Neural cell (in vitro differentiated cells): ENCODE data around the gene KCNJ6. TPM values are rescaled to one million over a fixed set of nuclear protein-coding genes. Genes with fewer than 3 reads are reported as not detected.

ENCODE experiments used
- H2AFZ ChIP-seq: fragments of 200-600, 300-800 bp; sonication (generic), shearing (Covaris generic); 2 replicates; pipeline ENCODE4 v1.6.0; 2014; ENCODE audit warnings: low read depth, mild to moderate bottlenecking, antibody characterized with exemption, low read length, moderate library complexity
- H3F3A ChIP-seq: fragments of 200-600 bp; shearing (Covaris generic); 2 replicates; pipeline ENCODE4 v1.6.1; 2016; ENCODE audit warnings: mild to moderate bottlenecking, moderate library complexity, mixed read lengths, antibody characterized with exemption, low read length; ENCODE audit not compliant: insufficient read depth, poor library complexity, severe bottlenecking
- H3K27ac ChIP-seq: fragments of 200-600, 300-800 bp; sonication (generic), shearing (Covaris generic); 2 replicates; pipeline ENCODE4 v1.5.1; 2014; ENCODE audit warnings: mild to moderate bottlenecking, low read length, moderate library complexity
- H3K27me3 ChIP-seq: fragments of 300-800, 200-600 bp; sonication (generic), shearing (Covaris generic); 2 replicates; pipeline ENCODE4 v1.6.0; 2014; ENCODE audit warnings: mild to moderate bottlenecking, low read depth, low read length, moderate library complexity; ENCODE audit not compliant: insufficient read depth
- H3K36me3 ChIP-seq: fragments of 300-800, 200-600 bp; sonication (generic), shearing (Covaris generic); 2 replicates; pipeline ENCODE4 v1.5.1; 2014; ENCODE audit warnings: mild to moderate bottlenecking, antibody characterized with exemption, low read length, moderate library complexity; ENCODE audit not compliant: insufficient read depth
- H3K4me2 ChIP-seq: fragments of 300-800, 200-600 bp; sonication (generic), shearing (Covaris generic); 2 replicates; pipeline ENCODE4 v1.6.0; 2014; ENCODE audit warnings: mild to moderate bottlenecking, low read length
- H3K4me3 ChIP-seq: fragments of 300-800, 200-600 bp; sonication (generic), shearing (Covaris generic); 2 replicates; pipeline ENCODE4 v1.5.1; 2014; ENCODE audit warnings: mild to moderate bottlenecking, low read length, moderate library complexity
- H3K79me2 ChIP-seq: fragments of 200-600 bp; shearing (Covaris generic); replicated peaks from 2 replicates; pipeline ENCODE4 v1.6.0; 2014; ENCODE audit warnings: mild to moderate bottlenecking, low read length, moderate library complexity; ENCODE audit not compliant: insufficient read depth
- H3K9ac ChIP-seq: fragments of 300-800, 200-600 bp; sonication (generic), shearing (Covaris generic); 2 replicates; pipeline ENCODE4 v1.6.1; 2016; ENCODE audit warnings: mild to moderate bottlenecking, low read length, mixed read lengths
- H3K9me2 ChIP-seq: fragments of 200-600 bp; shearing (Covaris generic); 2 replicates; pipeline ENCODE4 v1.6.1; 2016; ENCODE audit warnings: mild to moderate bottlenecking, low read length, mixed read lengths; ENCODE audit not compliant: insufficient read depth
- H3K9me3 ChIP-seq: fragments of 200-600, 300-800 bp; sonication (generic), shearing (Covaris generic); 2 replicates; pipeline ENCODE4 v1.6.1; 2016; ENCODE audit warnings: mild to moderate bottlenecking, mixed run types, low read length, moderate library complexity, mixed read lengths
- H4K20me1 ChIP-seq: fragments of 200-600 bp; shearing (Covaris generic); 2 replicates; pipeline ENCODE4 v1.6.1; 2016; ENCODE audit warnings: mild to moderate bottlenecking, mixed run types; ENCODE audit not compliant: insufficient read depth
- EP300 ChIP-seq: fragments of 450-650 bp; conservative IDR thresholded peaks from 2 replicates; pipeline ENCODE4 v1.6.1; 2014; ENCODE audit warnings: antibody characterized with exemption, mild to moderate bottlenecking, moderate library complexity; ENCODE audit not compliant: poor library complexity, severe bottlenecking
- EZH2 ChIP-seq: fragments of 200-600, 300-800 bp; shearing (Covaris generic), sonication (generic); IDR thresholded peaks from 2 replicates; pipeline ENCODE4 v1.6.1; 2014; ENCODE audit warnings: antibody characterized with exemption, low read length, borderline replicate concordance, mild to moderate bottlenecking; ENCODE audit not compliant: insufficient read depth, poor library complexity, severe bottlenecking
- MXI1 ChIP-seq: fragments of 450-650 bp; conservative IDR thresholded peaks from 2 replicates; pipeline ENCODE4 v1.6.1; 2014; ENCODE audit warnings: antibody characterized with exemption, mild to moderate bottlenecking; ENCODE audit not compliant: poor library complexity, severe bottlenecking
- POLR2AphosphoS5 ChIP-seq: IDR thresholded peaks from 2 replicates; pipeline ENCODE4 v1.6.1; 2012
- RAD21 ChIP-seq: fragments of 450-650 bp; conservative IDR thresholded peaks from 2 replicates; pipeline ENCODE4 v1.6.1; 2014; ENCODE audit warnings: antibody characterized with exemption, mild to moderate bottlenecking, moderate library complexity
- SMC3 ChIP-seq: fragments of 450-650 bp; conservative IDR thresholded peaks from 2 replicates; pipeline ENCODE4 v1.6.1; 2014; ENCODE audit warnings: antibody characterized with exemption, mild to moderate bottlenecking, moderate library complexity; ENCODE audit not compliant: poor library complexity
- TAF1 ChIP-seq: IDR thresholded peaks from 2 replicates; pipeline ENCODE4 v1.6.1; 2012; ENCODE audit warnings: low read depth
- polyA plus RNA-seq: library from polyadenylated mRNA; depleted of rRNA; stranded (reverse); fragments of >200 nt; gene quantifications from 2 replicates; pipeline ENCODE4 v1.2.3, GENCODE V29; 2014
- TF ChIP-seq, protein P1 (sequence below): IDR thresholded peaks from 2 replicates; pipeline ENCODE4 v1.6.1; 2012; ENCODE audit warnings: borderline replicate concordance
- TF ChIP-seq, protein P2 (sequence below): fragments of 450-650 bp; IDR thresholded peaks from 2 replicates; pipeline ENCODE4 v1.5.1; 2014; ENCODE audit warnings: antibody characterized with exemption, mild to moderate bottlenecking, moderate library complexity; ENCODE audit not compliant: poor library complexity, severe bottlenecking

KCNJ6 gene
- polyA plus RNA-seq, 1 donor from 2014 or later, result 1.7 TPM

DNA sequence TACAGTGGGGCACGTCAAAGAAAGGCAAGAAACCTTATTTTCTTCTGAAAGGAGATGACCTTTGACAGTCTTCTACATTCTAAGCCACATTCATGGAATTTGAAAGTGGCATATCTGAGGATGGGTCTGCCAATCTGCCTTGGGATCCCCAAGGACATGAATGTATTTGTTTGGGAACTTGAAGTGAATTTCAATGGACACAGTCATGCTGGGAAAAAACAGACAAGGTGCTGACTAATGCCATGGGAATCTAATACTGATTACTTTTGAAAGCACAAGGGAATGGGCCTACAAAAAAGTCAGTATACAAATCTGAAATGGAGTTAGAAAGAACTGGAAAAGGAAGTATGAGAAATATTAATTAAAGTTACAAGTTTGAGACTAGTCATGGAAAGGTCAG is 128.8 kb downstream of the KCNJ6 start:
- Histone ChIP-seq H4K20me1 (no peaks in the 10 kb centered on the region), H3K79me2 (no peaks in the 10 kb centered on the region), H3F3A (no peaks in the 10 kb centered on the region), H3K4me3 (no peak overlapping the region), H3K9ac (no peak overlapping the region), H2AFZ (no peak overlapping the region), H3K9me2 (no peaks in the 10 kb centered on the region), H3K4me2 (no peak overlapping the region), H3K27ac (no peak overlapping the region), H3K36me3 (no peaks in the 10 kb centered on the region), H3K9me3 (no peaks in the 10 kb centered on the region), H3K27me3 (no peaks in the 10 kb centered on the region)
- no peak for TF ChIP-seq EZH2
- no peak for TF ChIP-seq MXI1
- no peak for TF ChIP-seq TAF1
- TF ChIP-seq, protein P1, sequence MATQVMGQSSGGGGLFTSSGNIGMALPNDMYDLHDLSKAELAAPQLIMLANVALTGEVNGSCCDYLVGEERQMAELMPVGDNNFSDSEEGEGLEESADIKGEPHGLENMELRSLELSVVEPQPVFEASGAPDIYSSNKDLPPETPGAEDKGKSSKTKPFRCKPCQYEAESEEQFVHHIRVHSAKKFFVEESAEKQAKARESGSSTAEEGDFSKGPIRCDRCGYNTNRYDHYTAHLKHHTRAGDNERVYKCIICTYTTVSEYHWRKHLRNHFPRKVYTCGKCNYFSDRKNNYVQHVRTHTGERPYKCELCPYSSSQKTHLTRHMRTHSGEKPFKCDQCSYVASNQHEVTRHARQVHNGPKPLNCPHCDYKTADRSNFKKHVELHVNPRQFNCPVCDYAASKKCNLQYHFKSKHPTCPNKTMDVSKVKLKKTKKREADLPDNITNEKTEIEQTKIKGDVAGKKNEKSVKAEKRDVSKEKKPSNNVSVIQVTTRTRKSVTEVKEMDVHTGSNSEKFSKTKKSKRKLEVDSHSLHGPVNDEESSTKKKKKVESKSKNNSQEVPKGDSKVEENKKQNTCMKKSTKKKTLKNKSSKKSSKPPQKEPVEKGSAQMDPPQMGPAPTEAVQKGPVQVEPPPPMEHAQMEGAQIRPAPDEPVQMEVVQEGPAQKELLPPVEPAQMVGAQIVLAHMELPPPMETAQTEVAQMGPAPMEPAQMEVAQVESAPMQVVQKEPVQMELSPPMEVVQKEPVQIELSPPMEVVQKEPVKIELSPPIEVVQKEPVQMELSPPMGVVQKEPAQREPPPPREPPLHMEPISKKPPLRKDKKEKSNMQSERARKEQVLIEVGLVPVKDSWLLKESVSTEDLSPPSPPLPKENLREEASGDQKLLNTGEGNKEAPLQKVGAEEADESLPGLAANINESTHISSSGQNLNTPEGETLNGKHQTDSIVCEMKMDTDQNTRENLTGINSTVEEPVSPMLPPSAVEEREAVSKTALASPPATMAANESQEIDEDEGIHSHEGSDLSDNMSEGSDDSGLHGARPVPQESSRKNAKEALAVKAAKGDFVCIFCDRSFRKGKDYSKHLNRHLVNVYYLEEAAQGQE, result no peak
- TF ChIP-seq, protein P2, sequence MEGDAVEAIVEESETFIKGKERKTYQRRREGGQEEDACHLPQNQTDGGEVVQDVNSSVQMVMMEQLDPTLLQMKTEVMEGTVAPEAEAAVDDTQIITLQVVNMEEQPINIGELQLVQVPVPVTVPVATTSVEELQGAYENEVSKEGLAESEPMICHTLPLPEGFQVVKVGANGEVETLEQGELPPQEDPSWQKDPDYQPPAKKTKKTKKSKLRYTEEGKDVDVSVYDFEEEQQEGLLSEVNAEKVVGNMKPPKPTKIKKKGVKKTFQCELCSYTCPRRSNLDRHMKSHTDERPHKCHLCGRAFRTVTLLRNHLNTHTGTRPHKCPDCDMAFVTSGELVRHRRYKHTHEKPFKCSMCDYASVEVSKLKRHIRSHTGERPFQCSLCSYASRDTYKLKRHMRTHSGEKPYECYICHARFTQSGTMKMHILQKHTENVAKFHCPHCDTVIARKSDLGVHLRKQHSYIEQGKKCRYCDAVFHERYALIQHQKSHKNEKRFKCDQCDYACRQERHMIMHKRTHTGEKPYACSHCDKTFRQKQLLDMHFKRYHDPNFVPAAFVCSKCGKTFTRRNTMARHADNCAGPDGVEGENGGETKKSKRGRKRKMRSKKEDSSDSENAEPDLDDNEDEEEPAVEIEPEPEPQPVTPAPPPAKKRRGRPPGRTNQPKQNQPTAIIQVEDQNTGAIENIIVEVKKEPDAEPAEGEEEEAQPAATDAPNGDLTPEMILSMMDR, result no peak
- TF ChIP-seq POLR2AphosphoS5, result no peak

DNA sequence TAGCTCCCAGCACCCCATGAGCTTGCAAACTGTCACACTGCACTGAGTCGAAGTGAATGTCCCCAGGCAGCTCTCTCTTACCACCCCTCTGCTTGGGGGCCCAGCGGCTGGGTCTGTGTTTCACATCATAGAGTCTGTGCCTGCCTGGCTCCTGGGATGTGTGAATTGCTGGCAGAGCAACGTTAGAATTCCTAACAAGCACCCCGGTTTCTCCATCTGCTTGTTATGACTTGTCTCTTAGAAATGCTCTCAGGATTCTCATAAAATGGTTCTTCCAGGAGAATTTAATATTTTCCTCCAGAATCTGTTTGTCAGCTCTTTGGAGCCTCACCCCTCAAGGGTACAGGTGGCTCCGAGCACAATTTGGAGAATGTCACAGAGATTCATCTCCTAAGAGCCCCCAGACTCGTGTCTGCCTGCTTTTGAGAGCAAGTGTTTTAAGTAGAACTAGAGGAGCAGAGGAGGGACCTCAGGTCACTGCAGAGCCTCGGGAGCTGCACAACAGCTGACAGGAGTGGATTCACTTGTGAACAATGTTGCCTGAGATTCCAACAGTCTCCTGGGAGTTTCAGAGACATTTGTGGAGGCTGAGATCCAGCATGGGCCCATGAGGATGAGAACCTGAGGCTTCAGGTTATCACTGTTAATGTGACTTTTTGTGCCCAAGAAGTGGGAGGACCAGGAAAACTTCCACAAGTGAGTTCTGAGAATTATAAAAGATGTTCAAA is 131.5 kb downstream of the KCNJ6 start:
- Histone ChIP-seq H4K20me1 (no peaks in the 10 kb centered on the region), H3K4me2 (no peak overlapping the region), H3K9ac (no peak overlapping the region), H3K4me3 (no peak overlapping the region), H2AFZ (no peak overlapping the region), H3K9me2 (no peaks in the 10 kb centered on the region), H3F3A (no peaks in the 10 kb centered on the region), H3K9me3 (no peaks in the 10 kb centered on the region), H3K79me2 (no peaks in the 10 kb centered on the region), H3K27me3 (no peaks in the 10 kb centered on the region), H3K36me3 (no peaks in the 10 kb centered on the region), H3K27ac (no peak overlapping the region)
- TF ChIP-seq POLR2AphosphoS5 (no peak), SMC3 (no peak), MXI1 (no peak), EZH2 (no peak), RAD21 (no peak), EP300 (no peak), TAF1 (no peak)
- TF ChIP-seq, protein P2, result no peak
- TF ChIP-seq, protein P1, result no peak
